HG03460 (cell line): Measurements from ENCODE around the gene NR2F6.
"Not testable (repeated sequence)": the region's sequence is repeated elsewhere in the genome, so short reads cannot be mapped to it uniquely, and the experiment has no call there.

Source experiments
- ATAC-seq: cut with Tn5 transposase; IDR thresholded peaks from one replicate; pipeline ENCODE4 v1.9.1; 2021; ENCODE audit not compliant: unreplicated experiment

Gene NR2F6

DNA sequence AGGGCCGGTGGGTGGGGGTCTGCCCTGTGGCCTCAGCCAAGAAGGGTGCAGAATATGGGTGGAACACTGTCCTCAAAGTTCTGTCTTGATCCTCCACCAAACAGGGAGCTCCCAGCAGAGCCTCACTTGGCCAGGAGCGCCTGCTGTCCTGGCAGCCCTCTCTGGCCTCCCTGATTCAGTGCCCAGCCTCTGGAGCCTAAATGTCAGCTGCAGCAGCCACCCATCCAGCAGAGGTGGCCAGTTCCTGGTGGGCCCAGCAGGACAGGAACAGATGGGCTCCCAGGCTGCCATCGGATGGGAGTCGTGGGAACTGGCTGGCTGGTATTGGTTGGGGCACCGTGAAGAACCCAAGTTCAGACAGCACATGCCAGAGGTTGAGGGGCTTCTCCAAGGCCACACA lies 32.4 kb downstream of the NR2F6 start:
- ATAC-seq: no peak

DNA sequence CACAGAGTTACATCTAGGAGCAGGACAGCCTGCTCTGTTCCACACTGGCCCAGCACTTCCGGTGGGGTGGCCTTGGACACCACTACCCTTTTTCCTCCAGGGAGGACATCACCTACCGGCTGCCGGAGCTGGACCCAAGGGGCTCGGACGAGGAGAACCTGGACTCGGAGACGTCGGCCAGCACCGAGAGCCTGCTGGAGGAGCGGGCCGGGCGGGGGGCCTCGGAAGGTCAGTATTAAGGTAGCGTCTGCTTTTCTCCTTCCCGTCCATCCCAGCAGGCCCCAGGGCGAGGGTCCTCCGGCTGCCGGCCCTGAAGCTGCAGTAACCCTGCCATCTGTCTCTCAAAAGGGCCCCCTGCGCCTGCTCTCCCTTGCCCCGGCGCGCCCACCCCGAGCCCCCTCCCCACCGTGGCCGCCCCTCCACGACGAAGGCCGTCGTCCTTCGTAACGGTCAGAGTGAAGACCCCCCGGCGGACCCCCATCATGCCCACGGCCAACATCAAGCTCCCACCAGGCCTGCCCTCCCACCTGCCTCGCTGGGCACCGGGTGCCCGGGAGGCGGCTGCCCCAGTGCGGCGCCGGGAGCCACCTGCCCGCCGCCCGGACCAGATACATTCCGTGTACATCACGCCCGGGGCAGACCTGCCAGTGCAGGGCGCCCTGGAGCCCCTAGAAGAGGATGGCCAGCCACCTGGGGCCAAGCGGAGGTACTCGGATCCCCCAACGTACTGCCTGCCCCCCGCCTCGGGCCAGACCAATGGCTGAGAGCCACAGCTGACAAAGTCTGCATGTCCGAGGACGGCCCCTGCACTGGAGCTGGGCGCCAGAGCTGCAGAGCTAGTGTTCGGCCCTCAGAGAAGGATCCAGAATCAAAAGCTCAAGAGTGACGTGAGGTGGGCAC lies 33.9 kb downstream of the NR2F6 start:
- no peak for ATAC-seq

DNA sequence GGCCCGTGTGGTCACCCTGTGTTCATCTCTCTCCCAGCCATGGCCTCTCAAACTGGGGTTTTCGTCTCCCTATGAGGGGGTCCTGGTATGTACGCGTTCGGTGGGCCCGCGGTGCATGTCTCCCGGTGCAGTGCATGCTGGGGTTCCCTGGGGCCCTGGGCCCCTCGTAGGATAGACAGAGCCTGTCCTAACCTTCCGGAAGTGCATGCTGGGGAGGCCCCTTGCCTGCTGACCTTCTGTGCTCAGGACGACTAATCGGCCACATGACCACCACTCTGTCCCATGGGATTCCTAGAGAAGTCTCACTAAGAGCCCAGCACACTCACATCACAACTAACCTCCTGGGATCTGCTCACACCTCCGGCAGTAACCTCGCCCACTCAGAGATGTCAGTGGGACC lies 35.4 kb downstream of the NR2F6 start:
- ATAC-seq: no peak

DNA sequence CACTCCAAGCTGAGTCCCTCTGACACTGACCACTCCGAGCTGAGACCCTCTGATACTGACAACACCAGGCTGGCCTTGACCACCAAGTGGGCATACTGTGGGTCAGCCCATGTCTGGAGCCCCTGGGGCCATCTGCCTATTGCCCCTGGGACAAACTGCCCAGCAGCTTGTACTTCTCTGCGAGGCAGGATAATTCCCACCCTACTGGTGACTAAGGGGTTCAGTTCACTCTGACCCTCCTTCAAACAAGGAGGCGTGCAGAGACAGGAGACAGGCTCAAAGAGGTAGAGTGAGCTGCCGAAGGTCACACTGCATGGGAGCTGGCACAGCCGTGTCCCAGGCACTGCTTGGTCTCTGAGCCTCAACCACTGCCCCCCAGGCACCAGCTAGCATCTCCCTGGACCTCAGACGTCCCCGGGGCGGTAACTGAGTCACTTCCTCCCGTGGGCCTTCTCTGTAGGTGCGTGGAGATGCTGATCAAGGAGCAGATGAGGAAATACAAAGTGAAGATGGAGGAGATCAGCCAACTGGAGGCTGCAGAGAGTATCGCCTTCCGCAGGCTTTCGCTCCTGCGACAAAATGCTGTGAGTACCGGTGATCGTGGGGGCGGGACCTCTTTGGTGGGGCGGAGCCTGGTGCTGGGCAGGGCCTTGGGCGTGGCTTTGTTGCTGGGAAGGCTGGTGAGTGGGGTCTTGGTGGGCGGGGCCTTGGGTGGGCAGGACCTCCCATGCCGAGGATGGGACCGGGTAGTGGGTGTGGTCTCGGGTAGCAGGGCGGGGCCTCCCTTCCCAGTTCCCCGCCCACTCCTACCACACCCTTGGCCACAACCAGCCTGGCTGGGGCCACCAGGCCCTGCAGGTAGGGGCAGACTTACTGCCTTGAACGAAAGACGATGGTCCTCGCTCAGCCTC lies 36.3 kb downstream of the NR2F6 start:
- no peak for ATAC-seq

DNA sequence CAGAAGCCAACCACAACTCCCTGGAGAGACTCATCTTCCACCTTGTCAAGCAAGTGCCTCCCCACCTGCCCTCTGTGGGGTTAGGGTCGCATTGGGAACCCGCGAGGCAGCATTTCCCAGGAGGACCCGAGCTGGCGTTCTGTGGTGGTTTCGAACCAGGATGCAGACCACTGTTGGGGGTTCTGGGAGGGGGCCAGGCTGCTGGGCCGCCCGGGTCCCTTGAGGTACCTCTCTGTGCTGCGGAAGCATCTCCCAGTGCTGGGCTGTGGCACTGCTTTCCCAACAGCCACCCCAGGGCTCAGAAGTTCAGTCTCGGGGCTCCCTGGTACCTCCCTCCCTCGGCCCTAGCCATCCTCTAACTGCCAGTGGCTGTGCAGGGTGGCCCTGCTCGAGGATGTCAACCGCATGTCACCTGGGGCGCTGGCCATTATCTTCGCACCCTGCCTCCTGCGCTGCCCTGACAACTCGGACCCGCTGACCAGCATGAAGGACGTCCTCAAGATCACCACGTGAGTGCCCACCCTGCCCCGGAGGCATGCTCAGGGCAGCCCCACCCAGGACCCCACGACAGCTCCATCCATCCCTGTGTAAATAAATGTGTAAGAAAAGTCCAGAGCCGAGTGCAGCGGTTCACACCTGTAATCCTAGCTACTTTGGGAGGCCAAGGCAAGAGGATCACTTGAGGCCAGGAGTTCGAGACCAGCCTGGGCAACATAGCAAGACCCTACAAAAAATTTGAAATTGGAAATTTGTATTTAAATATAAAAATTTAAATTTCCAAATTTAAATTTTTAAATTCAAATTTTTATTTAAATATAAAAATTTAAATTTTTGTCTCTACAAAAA lies 38.8 kb downstream of the NR2F6 start:
- no peak for ATAC-seq

DNA sequence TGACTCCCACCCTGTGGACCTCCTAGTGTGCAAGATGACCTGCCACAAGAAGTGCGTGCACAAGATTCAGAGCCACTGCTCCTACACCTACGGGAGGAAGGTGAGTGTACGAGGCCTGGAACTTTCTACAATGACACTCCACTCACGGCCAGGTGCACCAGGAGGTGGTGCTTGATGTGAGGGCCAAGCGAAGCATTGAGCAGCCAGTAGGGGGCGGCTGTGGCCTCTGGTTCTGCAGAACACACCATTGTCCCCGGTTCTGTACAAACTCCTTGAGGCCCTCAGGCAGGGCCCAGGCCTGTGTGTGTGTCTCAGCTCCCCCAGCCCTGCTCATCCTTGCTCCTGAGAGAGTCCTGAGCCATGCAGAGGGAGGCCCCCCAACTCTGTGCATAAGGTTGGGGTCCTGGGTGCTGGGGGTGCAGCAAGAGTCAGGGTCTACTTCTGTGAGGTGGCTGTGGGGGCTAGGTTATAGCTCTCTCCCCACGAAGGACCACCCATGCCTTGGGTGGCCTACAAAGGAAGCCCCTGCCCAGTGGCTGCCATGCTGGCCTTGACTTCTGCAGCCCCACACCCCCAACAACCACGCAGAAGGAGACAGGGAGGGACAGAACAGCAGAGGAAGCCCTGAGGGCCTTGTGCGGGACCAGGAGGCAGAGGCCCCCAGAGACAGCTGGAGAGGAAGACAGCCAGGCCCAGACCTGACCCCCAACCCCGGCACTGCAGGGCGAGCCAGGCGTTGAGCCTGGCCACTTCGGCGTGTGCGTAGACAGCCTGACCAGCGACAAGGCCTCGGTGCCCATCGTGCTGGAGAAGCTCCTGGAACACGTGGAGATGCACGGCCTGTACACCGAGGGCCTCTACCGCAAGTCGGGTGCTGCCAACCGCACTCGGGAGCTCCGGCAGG lies 40.2 kb downstream of the NR2F6 start:
- ATAC-seq: no peak

DNA sequence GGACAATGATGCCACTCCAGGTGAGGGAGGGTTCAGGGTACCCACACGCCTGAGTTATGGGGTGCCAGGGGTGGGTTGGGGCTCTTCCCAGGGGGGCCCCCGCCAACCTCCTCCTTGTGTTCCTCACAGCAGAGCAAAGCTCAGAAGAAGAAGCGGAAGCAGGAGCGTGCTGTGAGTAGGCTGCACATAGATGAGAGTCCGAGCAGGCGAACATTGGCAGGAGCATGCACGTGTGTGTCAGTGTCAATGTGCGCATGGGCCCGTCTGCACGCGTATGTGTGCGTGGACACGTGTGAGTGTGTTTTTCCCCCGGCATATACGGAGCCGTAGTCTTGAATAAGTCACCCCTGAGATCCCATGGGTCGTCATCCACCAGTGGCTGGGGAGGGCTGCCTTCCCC lies 43.0 kb downstream of the NR2F6 start:
- ATAC-seq: no peak

DNA sequence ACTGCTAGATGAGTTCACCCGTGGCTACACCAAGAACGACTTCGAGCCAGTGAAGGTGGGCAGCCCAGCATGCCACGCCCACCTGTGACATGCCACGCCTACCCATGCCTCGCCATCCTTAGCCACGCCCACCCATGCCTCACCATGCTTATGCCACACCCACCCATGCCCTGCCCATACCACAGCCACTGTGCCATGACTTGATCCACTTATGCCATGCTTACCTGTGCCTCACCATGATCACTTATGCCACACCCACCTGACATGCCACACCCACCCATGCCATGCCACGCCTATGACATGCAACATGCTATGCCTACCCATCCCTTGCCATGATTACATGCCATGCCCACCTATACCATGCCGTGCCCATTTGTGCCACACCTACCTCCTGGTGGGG lies 43.5 kb downstream of the NR2F6 start:
- no peak for ATAC-seq

DNA sequence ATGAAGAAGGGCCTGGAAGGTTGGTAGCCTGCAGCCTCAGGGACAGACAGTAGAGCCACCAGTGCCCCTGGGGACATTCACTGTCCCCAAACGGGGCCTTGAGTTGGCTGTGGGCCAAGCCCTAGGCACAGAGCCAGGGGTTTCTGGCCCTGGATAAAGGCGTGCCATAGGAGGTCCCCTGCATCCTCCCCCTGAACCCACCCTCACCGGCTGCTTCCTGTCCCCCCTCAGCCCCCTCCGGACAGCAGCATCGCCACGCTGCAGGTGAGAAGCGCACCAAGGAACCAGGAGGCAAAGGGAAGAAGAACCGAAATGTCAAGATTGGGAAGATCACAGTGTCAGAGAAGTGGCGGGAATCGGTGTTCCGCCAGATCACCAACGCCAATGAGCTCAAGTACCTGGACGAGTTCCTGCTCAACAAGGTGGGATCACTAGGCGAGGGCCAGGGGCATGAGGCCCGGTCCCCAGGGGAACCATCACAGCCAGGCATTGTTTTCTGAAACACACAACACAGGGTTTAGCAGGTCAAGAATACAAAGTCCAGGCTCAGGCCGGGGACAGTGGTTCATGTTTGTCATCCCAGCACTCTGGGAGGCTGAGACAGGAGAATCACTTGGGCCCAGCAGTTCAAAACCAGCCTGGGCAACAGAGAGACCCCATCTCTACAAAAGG lies 45.2 kb downstream of the NR2F6 start:
- no peak for ATAC-seq

DNA sequence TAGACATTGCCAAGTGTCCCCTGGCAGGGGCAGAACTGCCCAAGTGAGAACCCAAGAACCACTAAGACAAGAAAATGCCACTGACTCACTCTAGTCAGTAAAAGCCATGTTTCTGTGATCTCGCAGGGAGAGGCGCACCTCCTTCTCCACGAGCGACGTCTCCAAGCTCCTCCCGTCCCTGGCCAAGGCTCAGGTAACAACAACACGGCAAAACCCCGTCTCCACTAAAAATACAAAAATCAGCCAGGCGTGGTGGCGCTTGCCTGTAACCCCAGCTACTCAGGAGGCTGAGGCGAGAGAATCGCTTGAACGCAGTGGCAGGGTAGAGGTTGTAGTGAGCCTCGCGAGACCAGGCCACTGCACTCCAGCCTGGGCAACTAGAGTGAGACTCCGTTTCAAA lies 48.1 kb downstream of the NR2F6 start:
- no peak for ATAC-seq

DNA sequence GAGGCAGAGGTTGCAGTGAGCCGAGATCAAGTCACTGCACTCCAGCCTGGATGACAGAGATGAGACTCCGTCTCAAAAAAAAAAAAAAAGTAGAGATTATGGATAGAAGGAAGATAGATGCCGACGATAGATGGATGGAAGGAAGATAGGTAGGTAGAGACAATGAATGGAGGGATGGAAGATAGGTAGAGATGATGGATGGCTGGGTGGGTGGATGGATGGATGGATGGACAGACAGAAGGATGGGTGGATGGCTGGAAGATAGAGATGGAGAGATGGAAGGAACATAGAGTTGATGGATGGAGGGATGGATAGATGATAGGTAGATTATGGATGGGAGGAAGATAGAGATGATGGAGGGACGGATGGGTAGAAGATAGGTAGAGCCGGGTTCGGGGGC lies 49.1 kb downstream of the NR2F6 start:
- no peak for ATAC-seq

DNA sequence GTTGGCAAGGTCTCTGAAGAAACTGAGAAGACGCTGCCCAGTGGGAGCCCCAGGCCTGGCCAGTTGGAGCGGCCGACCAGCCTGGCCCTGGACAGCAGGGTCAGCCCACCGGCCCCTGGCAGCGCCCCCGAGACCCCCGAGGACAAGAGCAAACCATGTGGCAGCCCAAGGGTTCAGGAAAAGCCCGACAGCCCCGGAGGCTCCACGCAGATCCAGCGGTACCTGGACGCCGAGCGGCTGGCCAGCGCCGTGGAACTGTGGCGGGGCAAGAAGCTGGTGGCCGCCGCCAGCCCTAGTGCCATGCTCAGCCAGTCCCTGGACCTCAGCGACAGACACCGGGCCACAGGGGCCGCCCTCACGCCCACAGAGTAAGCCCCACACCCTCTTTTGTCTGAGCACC lies 50.6 kb downstream of the NR2F6 start:
- no peak for ATAC-seq

DNA sequence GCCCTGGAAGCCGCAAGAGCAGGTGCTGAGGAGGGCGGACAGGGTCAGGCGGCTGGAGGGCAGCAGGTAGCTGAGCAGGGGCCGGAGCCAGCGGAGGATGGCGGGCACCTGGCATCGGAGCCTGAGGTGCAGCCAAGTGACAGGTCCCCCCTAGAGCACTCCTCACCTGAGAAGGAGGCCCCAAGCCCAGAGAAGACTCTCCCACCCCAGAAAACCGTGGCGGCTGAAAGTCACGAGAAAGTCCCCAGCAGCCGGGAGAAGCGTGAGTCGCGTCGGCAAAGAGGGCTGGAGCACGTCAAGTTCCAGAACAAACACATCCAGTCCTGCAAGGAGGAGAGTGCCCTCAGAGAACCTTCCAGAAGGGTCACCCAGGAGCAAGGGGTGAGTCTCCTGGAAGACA lies 51.1 kb downstream of the NR2F6 start:
- ATAC-seq: no peak

DNA sequence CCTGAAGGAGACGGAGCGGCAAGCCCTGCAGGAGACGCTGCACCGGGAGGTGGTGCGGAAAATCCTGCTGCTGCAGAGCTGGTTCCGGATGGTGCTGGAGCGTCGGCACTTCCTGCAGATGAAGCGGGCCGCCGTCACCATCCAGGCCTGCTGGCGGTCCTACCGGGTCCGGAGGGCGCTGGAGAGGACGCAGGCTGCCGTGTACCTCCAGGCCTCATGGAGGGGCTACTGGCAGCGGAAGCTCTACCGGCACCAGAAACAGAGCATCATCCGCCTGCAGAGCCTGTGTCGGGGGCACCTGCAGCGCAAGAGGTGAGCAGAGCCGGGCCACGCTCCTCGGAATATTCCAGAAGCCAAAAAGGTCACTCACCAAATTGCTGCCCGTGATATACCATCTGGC lies 53.0 kb downstream of the NR2F6 start:
- no peak for ATAC-seq

DNA sequence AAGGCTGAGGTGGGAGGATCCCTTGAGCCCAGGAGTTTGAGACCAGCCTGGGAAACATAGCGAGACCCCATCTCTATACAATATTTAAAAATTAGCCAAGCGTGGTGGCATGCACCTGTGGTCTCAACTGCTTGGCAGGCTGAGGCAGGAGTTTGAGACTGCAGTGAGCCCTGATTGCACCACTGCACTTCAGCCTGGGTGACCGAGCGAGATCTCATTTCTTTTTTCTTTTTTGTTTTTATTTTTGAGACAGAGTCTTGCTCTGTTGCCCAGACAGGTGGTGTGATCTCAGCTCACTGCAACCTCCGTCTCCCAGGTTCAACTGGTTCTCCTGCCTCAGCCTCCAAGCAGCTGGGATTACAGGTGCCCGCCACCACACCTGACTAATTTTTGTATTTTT lies 54.0 kb downstream of the NR2F6 start:
- not testable (repeated sequence) for ATAC-seq

DNA sequence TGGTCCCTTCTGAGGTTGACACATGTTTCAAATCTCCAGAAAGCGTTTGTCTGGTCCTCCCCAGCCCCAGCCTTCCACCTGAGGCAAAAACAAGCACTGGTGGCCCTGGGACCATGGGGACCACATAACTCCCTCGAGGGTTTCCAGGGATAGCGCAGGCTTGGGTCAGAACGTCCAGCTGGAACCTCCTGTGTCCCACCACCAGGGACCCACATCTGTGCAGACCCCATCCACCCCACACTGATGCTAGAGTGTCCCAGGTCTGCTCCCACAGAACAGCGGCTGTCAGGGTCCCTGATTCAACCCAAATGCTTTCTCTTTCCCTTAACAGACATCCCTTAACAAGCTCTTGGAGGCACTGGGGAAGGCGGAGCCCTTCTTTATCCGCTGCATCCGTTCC lies 60.1 kb downstream of the NR2F6 start:
- no peak for ATAC-seq

DNA sequence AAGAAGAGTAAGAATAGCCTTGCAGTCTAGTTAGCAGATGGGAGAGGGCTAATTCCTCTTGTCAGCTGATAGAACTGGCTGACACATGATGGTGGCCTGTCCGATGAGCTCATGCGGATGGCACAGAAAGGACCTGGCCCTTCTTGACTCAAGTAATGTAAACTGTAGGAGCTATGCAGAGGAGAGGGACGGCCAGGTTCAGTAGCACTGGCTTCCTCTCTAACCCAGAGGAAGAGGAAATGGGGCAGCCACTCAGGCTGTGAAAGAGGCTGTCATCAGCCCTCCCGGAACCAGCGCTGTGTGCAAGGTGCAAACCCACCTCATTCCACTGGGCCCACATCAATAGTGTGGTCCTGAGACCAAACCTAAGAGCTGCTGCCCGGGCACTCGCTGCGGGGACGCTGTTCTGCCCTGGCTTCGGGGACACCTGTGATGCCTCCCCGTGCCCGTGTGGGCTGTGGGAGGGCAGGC lies 61.3 kb downstream of the NR2F6 start:
- peak; percentile 37 for ATAC-seq

DNA sequence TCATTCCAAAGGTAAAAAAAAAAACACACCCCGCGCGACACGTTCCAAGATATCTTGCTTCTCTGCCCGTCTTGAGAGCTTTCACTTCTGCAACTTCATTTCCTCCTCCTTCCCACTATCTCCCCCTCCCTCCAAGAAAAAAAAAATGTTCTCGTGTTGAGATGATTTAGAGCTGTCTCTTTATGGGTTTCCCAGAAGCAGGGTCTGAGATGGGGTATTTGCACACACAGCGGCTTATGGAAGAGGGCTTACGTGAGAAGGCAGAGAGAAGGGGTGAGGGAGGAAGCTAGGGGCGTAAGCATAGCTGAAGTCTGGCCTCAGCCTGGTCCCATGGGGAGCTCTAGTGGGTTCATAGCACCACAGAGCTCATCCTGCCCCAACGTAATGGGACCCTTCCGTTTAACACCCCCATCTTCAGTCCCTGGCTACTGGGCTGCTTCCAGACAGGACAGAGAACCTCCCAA lies 61.8 kb downstream of the NR2F6 start:
- peak; percentile 57 for ATAC-seq

DNA sequence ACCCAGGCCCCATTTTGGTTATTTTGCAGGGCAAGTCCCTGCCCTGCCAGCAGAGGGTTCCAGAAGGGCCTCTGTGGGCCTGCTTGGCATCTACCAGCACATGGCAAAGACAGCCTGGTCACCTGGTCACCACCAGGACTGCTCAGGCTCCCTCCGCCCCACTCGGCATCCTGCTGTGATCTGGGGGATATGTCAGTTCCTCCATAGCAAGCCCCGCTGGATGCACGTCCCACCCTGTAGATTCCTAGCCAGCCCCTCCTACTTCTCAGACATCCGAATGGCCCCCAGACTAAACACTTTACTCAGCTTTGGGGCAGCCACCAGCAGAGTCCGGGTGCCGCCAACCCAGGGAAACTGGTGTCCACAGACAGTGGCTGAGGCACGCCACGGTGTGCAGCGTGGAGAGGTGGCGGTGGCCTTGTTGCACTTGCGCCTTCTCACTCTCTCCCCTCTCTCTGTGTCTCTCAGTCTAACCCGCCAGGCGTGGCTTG lies 62.4 kb downstream of the NR2F6 start:
- ATAC-seq: no peak
